GM18861 (cell line): Measurements from ENCODE around the gene DHRS4.
"Not testable (repeated sequence)": the region's sequence is repeated elsewhere in the genome, so short reads cannot be mapped to it uniquely, and the experiment has no call there.

ENCODE experiments used
- ATAC-seq: cut with Tn5 transposase; IDR thresholded peaks from one replicate; pipeline ENCODE4 v1.9.1; 2021; ENCODE audit not compliant: unreplicated experiment

Gene DHRS4

GRCh38 chr14:23939607-23940326 lies 13.8 kb upstream of the DHRS4 start:
- ATAC-seq: peak; percentile 81

- no peak for ATAC-seq
These were observed 12.3 kb upstream of the DHRS4 start for GRCh38 chr14:23941230-23941629.

GRCh38 chr14:23941669-23942068 lies 11.9 kb upstream of the DHRS4 start:
- no peak for ATAC-seq

- no peak for ATAC-seq
These were observed 11.0 kb upstream of the DHRS4 start for GRCh38 chr14:23942587-23942986.

GRCh38 chr14:23949069-23949468 lies 4.5 kb upstream of the DHRS4 start:
- not testable (repeated sequence) for ATAC-seq

- ATAC-seq: no peak
These were observed 3.0 kb upstream of the DHRS4 start for GRCh38 chr14:23950411-23951135.

- not testable (repeated sequence) for ATAC-seq
These were observed 2.5 kb upstream of the DHRS4 start for GRCh38 chr14:23951136-23951466.

- no peak for ATAC-seq
These were observed 1.9 kb upstream of the DHRS4 start for GRCh38 chr14:23951590-23952201.

GRCh38 chr14:23953116-23953463 lies 480 bp upstream of the DHRS4 start:
- not testable (repeated sequence) for ATAC-seq

- not testable (repeated sequence) for ATAC-seq
These were observed 677 bp downstream of the DHRS4 start for GRCh38 chr14:23954279-23954614.

- not testable (repeated sequence) for ATAC-seq
These were observed 1.4 kb downstream of the DHRS4 start for GRCh38 chr14:23954965-23955364.

GRCh38 chr14:23955811-23956210 lies 2.2 kb downstream of the DHRS4 start:
- ATAC-seq: not testable (repeated sequence)

GRCh38 chr14:23957913-23958569 lies 4.5 kb downstream of the DHRS4 start:
- not testable (repeated sequence) for ATAC-seq

- ATAC-seq: not testable (repeated sequence)
These were observed 7.3 kb downstream of the DHRS4 start for GRCh38 chr14:23960899-23961298.

- ATAC-seq: not testable (repeated sequence)
These were observed 8.1 kb downstream of the DHRS4 start for GRCh38 chr14:23961704-23962103.

- not testable (repeated sequence) for ATAC-seq
These were observed 15.5 kb downstream of the DHRS4 start for GRCh38 chr14:23969130-23969480.

- ATAC-seq: peak; percentile 66
These were observed 16.1 kb downstream of the DHRS4 start for GRCh38 chr14:23969481-23970282.

GRCh38 chr14:23970283-23970659 lies 16.7 kb downstream of the DHRS4 start:
- not testable (repeated sequence) for ATAC-seq

GRCh38 chr14:23973178-23973577 lies 19.6 kb downstream of the DHRS4 start:
- not testable (repeated sequence) for ATAC-seq

GRCh38 chr14:23974041-23974440 lies 20.5 kb downstream of the DHRS4 start:
- not testable (repeated sequence) for ATAC-seq

GRCh38 chr14:23977208-23977607 lies 23.6 kb downstream of the DHRS4 start:
- not testable (repeated sequence) for ATAC-seq
